Trophoblast cell (in vitro differentiated cells and primary cell): ENCODE measurements around the gene SOX6.
"Not testable (repeated sequence)": the region's sequence is repeated elsewhere in the genome, so short reads cannot be mapped to it uniquely, and the experiment has no call there.

Experiments used
- DNase-seq, 2 donors: peaks; one replicate each; pipeline ENCODE4 v3.0.0-alpha.2; 2016
- H2AFZ ChIP-seq: 2 replicates; pipeline ENCODE4 v1.6.1; 2013; ENCODE audit warnings: low read length, moderate library complexity, mild to moderate bottlenecking; ENCODE audit not compliant: insufficient read depth, poor library complexity
- H2AK5ac ChIP-seq: 2 replicates; pipeline ENCODE4 v1.6.1; 2013; ENCODE audit warnings: mild to moderate bottlenecking, low read length
- H2BK120ac ChIP-seq: 2 replicates; pipeline ENCODE4 v1.6.1; 2013; ENCODE audit warnings: low read length, mild to moderate bottlenecking, moderate library complexity; ENCODE audit not compliant: insufficient read depth, poor library complexity
- H2BK12ac ChIP-seq: 2 replicates; pipeline ENCODE4 v1.6.1; 2013; ENCODE audit warnings: mild to moderate bottlenecking, low read length, moderate library complexity
- H2BK5ac ChIP-seq: 2 replicates; pipeline ENCODE4 v1.6.1; 2013; ENCODE audit warnings: low read length, low read depth, moderate library complexity, mild to moderate bottlenecking; ENCODE audit not compliant: poor library complexity
- H3K14ac ChIP-seq: 2 replicates; pipeline ENCODE4 v1.6.1; 2013; ENCODE audit warnings: mild to moderate bottlenecking, low read length
- H3K18ac ChIP-seq: 2 replicates; pipeline ENCODE4 v1.6.1; 2013; ENCODE audit warnings: mild to moderate bottlenecking, low read length
- H3K23ac ChIP-seq: 2 replicates; pipeline ENCODE4 v1.6.1; 2013; ENCODE audit warnings: low read length
- H3K27ac ChIP-seq: 2 replicates; pipeline ENCODE4 v1.5.1; 2013; ENCODE audit warnings: low read depth, mild to moderate bottlenecking, inconsistent platforms, low read length, moderate library complexity
- H3K27me3 ChIP-seq: 2 replicates; pipeline ENCODE4 v1.6.1; 2013; ENCODE audit warnings: inconsistent platforms, mild to moderate bottlenecking, low read length, moderate library complexity; ENCODE audit not compliant: insufficient read depth
- H3K36me3 ChIP-seq, 2 experiments: 1 replicate in 1 of 2; 2 replicates in 1 of 2; pipeline ENCODE4 v1.6.1; 2013; ENCODE audit warnings: low read length in 2 of 2, mild to moderate bottlenecking in 2 of 2, moderate library complexity in 1 of 2; ENCODE audit not compliant: insufficient read depth in 2 of 2, control insufficient read depth in 1 of 2
- H3K4ac ChIP-seq: 2 replicates; pipeline ENCODE4 v1.6.1; 2013; ENCODE audit warnings: low read depth, mild to moderate bottlenecking, low read length, moderate library complexity
- H3K4me1 ChIP-seq, 2 experiments: 1 replicate in 1 of 2; 2 replicates in 1 of 2; pipeline ENCODE4 v1.6.1; 2013; ENCODE audit warnings: low read length in 2 of 2, mild to moderate bottlenecking in 2 of 2, moderate library complexity in 1 of 2; ENCODE audit not compliant: insufficient read depth in 2 of 2, control insufficient read depth in 1 of 2
- H3K4me2 ChIP-seq: 2 replicates; pipeline ENCODE4 v1.6.1; 2013; ENCODE audit warnings: inconsistent platforms, mild to moderate bottlenecking, low read length, moderate library complexity
- H3K4me3 ChIP-seq: 2 replicates; pipeline ENCODE4 v1.5.1; 2013; ENCODE audit warnings: mild to moderate bottlenecking, low read depth, low read length, inconsistent platforms
- H3K79me1 ChIP-seq: one replicate; pipeline ENCODE4 v1.6.1; 2013; ENCODE audit warnings: low read length
- H3K79me2 ChIP-seq: 2 replicates; pipeline ENCODE4 v1.6.1; 2013; ENCODE audit warnings: low read length, mild to moderate bottlenecking; ENCODE audit not compliant: control insufficient read depth, insufficient read depth, poor library complexity
- H3K9ac ChIP-seq: 2 replicates; pipeline ENCODE4 v1.6.1; 2013; ENCODE audit warnings: mild to moderate bottlenecking, low read length
- H3K9me3 ChIP-seq: 2 replicates; pipeline ENCODE4 v1.6.1; 2013; ENCODE audit warnings: low read depth, mild to moderate bottlenecking, control low read depth, inconsistent platforms, low read length; ENCODE audit not compliant: insufficient read depth
- H4K12ac ChIP-seq: 2 replicates; pipeline ENCODE4 v1.6.1; 2013; ENCODE audit warnings: low read depth, mild to moderate bottlenecking, low read length, moderate library complexity
- H4K8ac ChIP-seq: 2 replicates; pipeline ENCODE4 v1.6.1; 2013; ENCODE audit warnings: low read depth, mild to moderate bottlenecking, low read length, moderate library complexity
- H4K91ac ChIP-seq: one replicate; pipeline ENCODE4 v1.6.1; 2013; ENCODE audit warnings: low read depth, mild to moderate bottlenecking, low read length, moderate library complexity
- WGBS: extraction: QIAGEN DNeasy Blood & Tissue Kit; methylation state at CpG from one replicate; pipeline ENCODE4 v1.1.7; 2013; ENCODE audit warnings: missing lambda C conversion rate; ENCODE audit not compliant: insufficient read length, insufficient coverage; ENCODE audit errors: extremely low coverage; 5-methylcytosine and 5-hydroxymethylcytosine counted together

SOX6 gene

DNA sequence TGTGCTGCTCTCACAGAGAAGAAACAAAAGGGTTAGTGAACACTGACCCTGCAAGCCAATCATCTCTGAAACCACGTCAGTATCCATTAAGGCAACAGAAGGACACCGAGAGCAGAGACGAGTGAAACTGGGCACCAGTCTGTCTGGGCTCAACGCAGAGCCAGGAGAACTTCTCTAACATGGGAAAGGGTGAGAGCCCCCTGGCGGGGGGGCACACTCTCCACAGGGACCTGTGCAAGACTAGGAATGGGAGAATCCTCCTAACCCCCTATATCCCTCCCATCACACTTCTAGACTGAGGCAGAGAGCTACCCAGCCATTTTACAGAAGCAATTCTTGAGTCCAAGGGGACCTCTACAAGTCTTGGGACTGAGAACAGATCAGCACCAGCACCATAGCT is 285.8 kb downstream of the SOX6 start:
- Histone ChIP-seq H2BK12ac (no peak overlapping the region), H3K4ac (no peak overlapping the region), H3K79me1 (no peaks in the 10 kb centered on the region), H3K4me2 (no peak overlapping the region), H3K23ac (no peak overlapping the region), H4K8ac (no peak overlapping the region), H4K91ac (no peak overlapping the region), H2AFZ (no peak overlapping the region), H3K79me2 (no peaks in the 10 kb centered on the region), H3K27ac (no peak overlapping the region), H3K14ac (no peak overlapping the region), H2AK5ac (no peak overlapping the region), H3K4me1 (no peaks in the 10 kb centered on the region), H3K36me3 (no peaks in the 10 kb centered on the region), H3K9me3 (peaks cover 2% of the 10 kb centered on the region), H4K12ac (no peak overlapping the region), H3K18ac (no peak overlapping the region), H2BK120ac (no peak overlapping the region), H2BK5ac (no peak overlapping the region), H3K9ac (no peak overlapping the region), H3K4me3 (no peak overlapping the region), H3K27me3 (no peaks in the 10 kb centered on the region)
- WGBS: no CpG with 5 or more reads among the region's 5 CpGs
- no peak for DNase-seq

DNA sequence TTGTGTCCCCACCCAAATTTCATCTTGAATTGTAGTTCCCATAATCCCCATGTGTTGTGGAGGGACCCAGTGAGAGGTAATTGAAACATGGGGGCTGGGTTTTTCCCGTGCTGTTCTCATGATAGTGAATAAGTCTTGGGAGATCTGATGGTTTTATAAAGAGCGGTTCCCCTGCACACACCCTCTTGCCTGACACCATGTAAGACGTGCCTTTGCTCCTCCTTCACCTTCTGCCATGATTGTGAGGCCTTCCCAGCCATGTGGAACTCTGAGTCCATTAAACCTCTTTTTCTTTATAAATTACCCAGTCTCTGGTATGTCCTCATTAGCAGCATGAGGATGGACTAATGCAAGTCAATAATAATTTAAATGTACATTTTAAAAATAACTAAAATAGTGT is 289.1 kb downstream of the SOX6 start:
- not testable (repeated sequence) for H3K4me2 ChIP-seq, H2BK5ac ChIP-seq, H3K9me3 ChIP-seq, H3K23ac ChIP-seq, DNase-seq, H3K79me2 ChIP-seq, H3K4me3 ChIP-seq, H3K27me3 ChIP-seq, H3K9ac ChIP-seq, H3K79me1 ChIP-seq, H3K14ac ChIP-seq, H4K91ac ChIP-seq, H3K18ac ChIP-seq, H2BK12ac ChIP-seq, H4K8ac ChIP-seq, H3K4me1 ChIP-seq, H4K12ac ChIP-seq, H3K36me3 ChIP-seq, H2AFZ ChIP-seq, H3K4ac ChIP-seq, H3K27ac ChIP-seq, H2BK120ac ChIP-seq, H2AK5ac ChIP-seq
- WGBS: no CpG with 5 or more reads among the region's 3 CpGs

- no peaks in the 10 kb centered on the region for H3K27me3 ChIP-seq
- H3K4me1 ChIP-seq: no peaks in the 10 kb centered on the region
- no peak overlapping the region for H2BK5ac ChIP-seq
- no peak overlapping the region for H3K23ac ChIP-seq
- H3K4me2 ChIP-seq: no peak overlapping the region
- H3K18ac ChIP-seq: no peak overlapping the region
- H3K36me3 ChIP-seq: no peaks in the 10 kb centered on the region
- H3K9ac ChIP-seq: no peak overlapping the region
- no peak for DNase-seq
- no peak overlapping the region for H2BK12ac ChIP-seq
- no peak overlapping the region for H3K4me3 ChIP-seq
- no CpG with 5 or more reads among the region's 1 CpG for WGBS
- H4K91ac ChIP-seq: no peak overlapping the region
- H2BK120ac ChIP-seq: no peak overlapping the region
- no peak overlapping the region for H2AK5ac ChIP-seq
- no peak overlapping the region for H4K12ac ChIP-seq
- H3K9me3 ChIP-seq: no peaks in the 10 kb centered on the region
- no peak overlapping the region for H3K27ac ChIP-seq
- no peak overlapping the region for H3K14ac ChIP-seq
- H3K4ac ChIP-seq: no peak overlapping the region
- no peak overlapping the region for H2AFZ ChIP-seq
- no peak overlapping the region for H4K8ac ChIP-seq
- no peaks in the 10 kb centered on the region for H3K79me2 ChIP-seq
- H3K79me1 ChIP-seq: no peaks in the 10 kb centered on the region
Observed at GRCh38 chr11:16059332-16059731, 297.0 kb downstream of the SOX6 start.

DNA sequence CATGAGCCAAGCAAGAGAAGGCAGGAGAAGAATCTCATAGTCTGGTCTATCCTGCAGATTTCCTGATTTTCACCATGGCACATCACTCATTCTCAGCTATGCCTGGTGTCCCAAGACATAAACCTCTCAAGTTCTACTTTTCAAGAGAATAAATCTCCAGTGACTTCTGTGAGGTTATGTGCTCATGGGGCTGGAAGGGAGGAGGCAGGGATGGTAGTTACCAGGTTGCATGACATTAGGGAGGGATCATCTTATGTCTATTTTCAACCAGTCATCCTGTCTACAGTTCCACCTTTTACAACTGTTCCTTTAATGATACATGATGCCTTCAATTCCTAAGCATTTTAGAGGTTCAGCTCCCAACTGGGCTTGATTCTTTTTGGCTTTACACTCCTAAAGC is 297.7 kb downstream of the SOX6 start:
- Histone ChIP-seq H3K4me2 (no peak overlapping the region), H3K14ac (no peak overlapping the region), H4K12ac (no peak overlapping the region), H2BK120ac (no peak overlapping the region), H3K27ac (no peak overlapping the region), H2BK12ac (no peak overlapping the region), H3K18ac (no peak overlapping the region), H3K4me1 (no peaks in the 10 kb centered on the region), H3K4ac (no peak overlapping the region), H3K79me1 (no peaks in the 10 kb centered on the region), H2BK5ac (no peak overlapping the region), H3K27me3 (no peaks in the 10 kb centered on the region), H2AFZ (no peak overlapping the region), H2AK5ac (no peak overlapping the region), H3K79me2 (no peaks in the 10 kb centered on the region), H3K23ac (no peak overlapping the region), H3K9ac (no peak overlapping the region), H3K36me3 (no peaks in the 10 kb centered on the region), H4K8ac (no peak overlapping the region), H4K91ac (no peak overlapping the region), H3K4me3 (no peak overlapping the region), H3K9me3 (no peaks in the 10 kb centered on the region)
- no peak for DNase-seq

DNA sequence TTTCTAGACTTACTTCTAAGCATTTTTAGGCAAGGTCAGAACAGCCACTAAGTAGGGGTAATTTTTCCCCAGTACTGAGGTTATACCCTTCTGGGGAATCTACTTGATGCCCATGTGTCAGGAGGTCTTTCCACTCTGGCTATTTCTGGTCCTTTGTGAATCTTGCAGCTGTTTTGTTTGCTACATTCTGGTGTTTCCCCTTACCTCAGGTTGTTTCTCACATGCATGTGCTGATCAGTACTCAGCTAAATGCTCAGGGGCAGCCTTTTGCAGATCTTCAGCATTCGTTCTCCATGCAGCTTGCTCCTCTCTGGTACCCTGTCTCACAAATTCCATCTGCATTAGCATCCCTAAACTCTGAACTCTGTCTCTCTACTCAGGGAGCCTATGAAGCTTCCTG is 303.6 kb downstream of the SOX6 start:
- H2BK12ac ChIP-seq: no peak overlapping the region
- H3K4me1 ChIP-seq: no peaks in the 10 kb centered on the region
- H3K14ac ChIP-seq: no peak overlapping the region
- H3K27me3 ChIP-seq: no peaks in the 10 kb centered on the region
- no peak overlapping the region for H3K4ac ChIP-seq
- H4K91ac ChIP-seq: no peak overlapping the region
- H4K8ac ChIP-seq: no peak overlapping the region
- no peaks in the 10 kb centered on the region for H3K36me3 ChIP-seq
- H2BK5ac ChIP-seq: no peak overlapping the region
- H3K4me3 ChIP-seq: no peak overlapping the region
- no peak overlapping the region for H2AFZ ChIP-seq
- no peak for DNase-seq
- no CpG with 5 or more reads among the region's 1 CpG for WGBS
- H3K23ac ChIP-seq: no peak overlapping the region
- H4K12ac ChIP-seq: no peak overlapping the region
- H3K79me1 ChIP-seq: no peaks in the 10 kb centered on the region
- H3K27ac ChIP-seq: no peak overlapping the region
- no peak overlapping the region for H3K9ac ChIP-seq
- no peaks in the 10 kb centered on the region for H3K79me2 ChIP-seq
- H2AK5ac ChIP-seq: no peak overlapping the region
- H2BK120ac ChIP-seq: no peak overlapping the region
- no peak overlapping the region for H3K4me2 ChIP-seq
- H3K9me3 ChIP-seq: no peaks in the 10 kb centered on the region
- no peak overlapping the region for H3K18ac ChIP-seq
